Calu3 (cell line): ENCODE measurements around the gene INF2. TPM values are rescaled to one million over a fixed set of nuclear protein-coding genes. Genes with fewer than 3 reads are reported as not detected.

ENCODE experiments used
- BruUV-seq: library from RNA; stranded (reverse); fragments of 400-500 nt; replicated peaks from 2 replicates; lab custom pipeline; 2021; lab: Mats Ljungman, UMichigan
- CTCF ChIA-PET: fragments of 300-600 bp; sonication (Branson Sonifier 250); formaldehyde crosslinking; loops from one replicate; lab custom pipeline; 2022; ENCODE audit warnings: antibody characterized with exemption; lab: Charles Lee
- DNase-seq: peaks from one replicate; pipeline ENCODE4 v3.0.0; 2022
- H3K27ac Mint-ChIP-seq: one replicate; pipeline ENCODE4 v1.8.0; 2022; ENCODE audit warnings: mixed read lengths; ENCODE audit not compliant: unreplicated experiment
- H3K27me3 Mint-ChIP-seq: one replicate; pipeline ENCODE4 v1.8.0; 2022; ENCODE audit warnings: mixed read lengths; ENCODE audit not compliant: unreplicated experiment
- H3K36me3 Mint-ChIP-seq: one replicate; pipeline ENCODE4 v1.8.0; 2022; ENCODE audit warnings: mild to moderate bottlenecking, moderate library complexity, mixed read lengths; ENCODE audit not compliant: insufficient read depth, unreplicated experiment
- H3K4me1 Mint-ChIP-seq: one replicate; pipeline ENCODE4 v1.8.0; 2022; ENCODE audit warnings: mild to moderate bottlenecking, low read depth, mixed read lengths; ENCODE audit not compliant: unreplicated experiment
- H3K4me3 Mint-ChIP-seq: one replicate; pipeline ENCODE4 v1.8.0; 2022; ENCODE audit warnings: mild to moderate bottlenecking, low read depth, moderate library complexity, mixed read lengths; ENCODE audit not compliant: unreplicated experiment
- H3K9me3 Mint-ChIP-seq: one replicate; pipeline ENCODE4 v1.8.0; 2022; ENCODE audit warnings: low read depth, mixed read lengths; ENCODE audit not compliant: unreplicated experiment
- intact Hi-C: fragments of 100-400 bp; cut with micrococcal nuclease; formaldehyde crosslinking; loops from one replicate; pipeline ENCODE4 v1.10.0; 2022; ENCODE audit not compliant: unreplicated experiment
- total RNA-seq: library from RNA; stranded (reverse); gene quantifications from 2 replicates; pipeline ENCODE4 v1.2.3, GENCODE V29; 2022
- TF ChIP-seq, protein P1 (sequence below): fragments of 200-600 bp; IDR thresholded peaks from one replicate; pipeline ENCODE4 v1.8.0; 2022; ENCODE audit warnings: antibody characterized with exemption; ENCODE audit not compliant: unreplicated experiment

INF2 gene
- total RNA-seq, 1 experiment from 2014 or later = 208 TPM

DNA sequence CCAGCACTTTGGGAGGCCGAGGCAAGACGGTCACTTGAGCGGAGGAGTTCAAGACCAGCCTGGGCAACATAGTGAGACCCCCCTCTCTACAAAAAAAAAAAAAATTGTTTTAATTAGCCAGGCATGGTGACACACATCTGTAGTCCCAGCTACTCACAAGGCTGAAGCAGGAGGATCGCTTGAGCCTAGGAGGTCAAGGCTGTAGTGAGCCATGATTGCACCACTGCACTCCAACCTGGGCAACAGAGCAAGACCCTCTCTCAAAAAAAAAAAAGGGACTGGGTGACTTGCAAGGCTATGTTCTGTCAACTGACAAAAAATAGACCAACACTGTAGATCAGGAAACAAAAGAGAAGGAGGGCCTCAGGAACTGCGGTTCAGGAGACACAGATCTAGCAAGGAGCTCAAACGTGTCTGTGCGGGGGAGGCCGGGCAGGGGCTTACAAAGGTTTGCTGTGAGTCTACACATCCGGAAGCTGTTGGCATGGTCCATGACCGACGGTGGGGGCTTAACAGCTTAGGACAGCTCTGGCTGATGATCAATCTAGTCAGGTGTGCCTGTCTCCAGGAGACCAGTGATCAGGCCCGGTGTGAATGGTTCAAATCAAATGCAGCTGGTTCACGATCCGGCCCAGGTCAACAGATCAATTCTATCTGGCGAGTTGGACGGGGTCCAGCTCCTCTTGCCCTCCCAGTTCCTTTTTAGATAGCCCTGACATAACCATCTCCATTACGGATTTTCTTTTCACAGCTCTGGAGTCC is 31.7 kb upstream of the INF2 start:
- no peak overlapping the region for H3K27ac Mint-ChIP-seq
- peaks cover 13% of the 10 kb centered on the region for H3K4me1 Mint-ChIP-seq
- intact Hi-C loops = no loop called here
- no peaks in the 10 kb centered on the region for H3K27me3 Mint-ChIP-seq
- TF ChIP-seq, protein P1, sequence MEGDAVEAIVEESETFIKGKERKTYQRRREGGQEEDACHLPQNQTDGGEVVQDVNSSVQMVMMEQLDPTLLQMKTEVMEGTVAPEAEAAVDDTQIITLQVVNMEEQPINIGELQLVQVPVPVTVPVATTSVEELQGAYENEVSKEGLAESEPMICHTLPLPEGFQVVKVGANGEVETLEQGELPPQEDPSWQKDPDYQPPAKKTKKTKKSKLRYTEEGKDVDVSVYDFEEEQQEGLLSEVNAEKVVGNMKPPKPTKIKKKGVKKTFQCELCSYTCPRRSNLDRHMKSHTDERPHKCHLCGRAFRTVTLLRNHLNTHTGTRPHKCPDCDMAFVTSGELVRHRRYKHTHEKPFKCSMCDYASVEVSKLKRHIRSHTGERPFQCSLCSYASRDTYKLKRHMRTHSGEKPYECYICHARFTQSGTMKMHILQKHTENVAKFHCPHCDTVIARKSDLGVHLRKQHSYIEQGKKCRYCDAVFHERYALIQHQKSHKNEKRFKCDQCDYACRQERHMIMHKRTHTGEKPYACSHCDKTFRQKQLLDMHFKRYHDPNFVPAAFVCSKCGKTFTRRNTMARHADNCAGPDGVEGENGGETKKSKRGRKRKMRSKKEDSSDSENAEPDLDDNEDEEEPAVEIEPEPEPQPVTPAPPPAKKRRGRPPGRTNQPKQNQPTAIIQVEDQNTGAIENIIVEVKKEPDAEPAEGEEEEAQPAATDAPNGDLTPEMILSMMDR = no peak
- H3K9me3 Mint-ChIP-seq = peaks cover 9% of the 10 kb centered on the region
- no peak for DNase-seq
- H3K36me3 Mint-ChIP-seq = peaks cover 6% of the 10 kb centered on the region
- BruUV-seq = no TSS peak
- H3K4me3 Mint-ChIP-seq = no peak overlapping the region
- CTCF ChIA-PET = interaction anchor here (0.6 to 3.0 kb wide), 3 partner anchors 8 to 139 kb away, joined by 3 to 15 read pairs (median 4); no protein-coding TSS in a partner anchor

DNA sequence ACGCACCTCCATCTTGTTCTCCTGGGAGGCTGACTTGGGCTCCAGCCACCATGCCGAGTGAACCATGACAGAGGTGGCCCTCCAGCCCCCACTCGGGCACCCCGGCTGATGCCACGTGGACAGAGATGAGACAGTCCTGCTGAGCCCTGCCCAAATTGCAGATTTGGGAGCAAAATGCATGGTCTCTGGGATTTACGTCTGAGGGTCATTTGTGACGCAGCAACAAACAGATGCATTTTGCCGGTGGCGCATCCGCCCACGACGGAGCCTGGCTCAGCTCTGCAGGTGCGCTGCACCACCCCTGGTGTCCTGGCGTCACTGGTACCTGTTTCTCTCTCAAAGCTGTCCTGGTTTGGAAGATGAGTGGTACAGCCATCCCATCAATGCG is 31.1 kb upstream of the INF2 start:
- Mint-ChIP-seq H3K4me1 (peaks cover 13% of the 10 kb centered on the region), H3K36me3 (peaks cover 6% of the 10 kb centered on the region), H3K27ac (no peak overlapping the region), H3K27me3 (no peaks in the 10 kb centered on the region), H3K4me3 (no peak overlapping the region), H3K9me3 (peaks cover 9% of the 10 kb centered on the region)
- no TSS peak for BruUV-seq
- TF ChIP-seq, protein P1 = no peak
- no peak for DNase-seq
- intact Hi-C loops = no loop called here
- CTCF ChIA-PET = interaction anchor here (0.6 to 3.0 kb wide), 3 partner anchors 8 to 140 kb away, joined by 3 to 15 read pairs (median 4); no protein-coding TSS in a partner anchor

GRCh38 chr14:104659146-104659545 is 30.3 kb upstream of the INF2 start:
- H3K27me3 Mint-ChIP-seq = no peaks in the 10 kb centered on the region
- CTCF ChIA-PET = interaction anchor here (0.6 to 2.0 kb wide), 2 partner anchors 23 to 642 kb away, joined by 4 to 5 read pairs; partner anchors contain the start of gene BRF1
- intact Hi-C loops = no loop called here
- no peak for DNase-seq
- TF ChIP-seq, protein P1 = no peak
- no peak overlapping the region for H3K27ac Mint-ChIP-seq
- peaks cover 8% of the 10 kb centered on the region for H3K9me3 Mint-ChIP-seq
- H3K4me3 Mint-ChIP-seq = no peak overlapping the region
- H3K36me3 Mint-ChIP-seq = peaks cover 6% of the 10 kb centered on the region
- no TSS peak for BruUV-seq
- peaks cover 13% of the 10 kb centered on the region for H3K4me1 Mint-ChIP-seq

GRCh38 chr14:104659764-104660523 is 29.5 kb upstream of the INF2 start:
- BruUV-seq = no TSS peak
- Mint-ChIP-seq H3K4me1 (peaks cover 18% of the 10 kb centered on the region), H3K36me3 (peaks cover 6% of the 10 kb centered on the region), H3K27ac (no peak overlapping the region), H3K27me3 (no peaks in the 10 kb centered on the region), H3K9me3 (peaks cover 6% of the 10 kb centered on the region), H3K4me3 (no peak overlapping the region)
- CTCF ChIA-PET = interaction anchor here (0.6 to 2.0 kb wide), 2 partner anchors 22 to 641 kb away, joined by 4 to 5 read pairs; partner anchors contain the start of gene BRF1
- no peak for DNase-seq
- TF ChIP-seq, protein P1 = no peak
- intact Hi-C loops = no loop called here
